Stimulated activated naive CD8-positive, alpha-beta T cell treated with anti-CD3 and anti-CD28 coated beads, Interleukin-15, amount 100 ng/mL, for 72 hours (primary cell): ENCODE measurements around the gene MRPL41.
"Not testable (repeated sequence)": the region's sequence is repeated elsewhere in the genome, so short reads cannot be mapped to it uniquely, and the experiment has no call there.

Source experiments
- ATAC-seq: fragments of 150-1000 bp; cut with Tn5 transposase; 2 replicates; pipeline ENCODE4 v1.10.0; 2021; ENCODE audit warnings: mild to moderate bottlenecking, moderate library complexity
- DNase-seq, 2 donors: peaks; one replicate each; pipeline ENCODE4 v3.0.0; 2021 to 2022
- H3K27ac Mint-ChIP-seq, 2 donors: one replicate each; pipeline ENCODE4 v1.8.0; 2022; ENCODE audit warnings: mild to moderate bottlenecking in 2 of 2, mixed read lengths in 2 of 2, moderate library complexity in 2 of 2
- H3K27me3 Mint-ChIP-seq: one replicate; pipeline ENCODE4 v1.8.0; 2022; ENCODE audit warnings: mixed read lengths
- H3K4me1 Mint-ChIP-seq: one replicate; pipeline ENCODE4 v1.8.0; 2022; ENCODE audit warnings: mild to moderate bottlenecking, mixed read lengths
- H3K4me3 Mint-ChIP-seq, 2 donors: one replicate each; pipeline ENCODE4 v1.8.0; 2022; ENCODE audit warnings: mild to moderate bottlenecking in 2 of 2, mixed read lengths in 2 of 2, moderate library complexity in 1 of 2
- H3K9me3 Mint-ChIP-seq, 2 donors: one replicate each; pipeline ENCODE4 v1.8.0; 2022; ENCODE audit warnings: mixed read lengths in 2 of 2

MRPL41 gene

GRCh38 chr9:137551264-137552021 is at the start of gene MRPL41:
Gene MRPL41, plus strand, starts transcription at chr9:137551879. Its CDS starts 203 bp downstream, at chr9:137552082.
- Mint-ChIP-seq H3K27ac (peak within 1 kb of the TSS; percentile 65 to 87), H3K27me3 (no peaks in the 10 kb centered on the region), H3K4me1 (peaks cover 32% of the 10 kb centered on the region)

GRCh38 chr9:137502008-137502911 is 49.4 kb upstream of the MRPL41 start:
- peaks cover 0 to 12% of the 10 kb centered on the region in 2 donors for H3K9me3 Mint-ChIP-seq
- peaks cover 10% of the 10 kb centered on the region for H3K4me1 Mint-ChIP-seq
- no peaks in the 10 kb centered on the region for H3K27me3 Mint-ChIP-seq
- ATAC-seq (no peak), DNase-seq (no peak)
- peak overlapping the region in 1 of 2 donors; percentile 35 for H3K4me3 Mint-ChIP-seq
- H3K27ac Mint-ChIP-seq: peak overlapping the region; percentile 19 to 95

More at GRCh38 chr9:137551264-137552021, at the start of gene MRPL41:
- DNase-seq (peak; percentile 81 to 90), ATAC-seq (peak; percentile 95)
- no peaks in the 10 kb centered on the region for H3K9me3 Mint-ChIP-seq
- H3K4me3 Mint-ChIP-seq: peak within 1 kb of the TSS; percentile 84 to 91

- H3K4me1 Mint-ChIP-seq: peaks cover 10% of the 10 kb centered on the region
- H3K9me3 Mint-ChIP-seq: peaks cover 0 to 12% of the 10 kb centered on the region in 2 donors
- ATAC-seq (peak; percentile 57), DNase-seq (no peak)
- H3K27me3 Mint-ChIP-seq: no peaks in the 10 kb centered on the region
- H3K4me3 Mint-ChIP-seq: no peak overlapping the region
- H3K27ac Mint-ChIP-seq: no peak overlapping the region
These were observed 47.3 kb upstream of the MRPL41 start for GRCh38 chr9:137504432-137504777.

DNA sequence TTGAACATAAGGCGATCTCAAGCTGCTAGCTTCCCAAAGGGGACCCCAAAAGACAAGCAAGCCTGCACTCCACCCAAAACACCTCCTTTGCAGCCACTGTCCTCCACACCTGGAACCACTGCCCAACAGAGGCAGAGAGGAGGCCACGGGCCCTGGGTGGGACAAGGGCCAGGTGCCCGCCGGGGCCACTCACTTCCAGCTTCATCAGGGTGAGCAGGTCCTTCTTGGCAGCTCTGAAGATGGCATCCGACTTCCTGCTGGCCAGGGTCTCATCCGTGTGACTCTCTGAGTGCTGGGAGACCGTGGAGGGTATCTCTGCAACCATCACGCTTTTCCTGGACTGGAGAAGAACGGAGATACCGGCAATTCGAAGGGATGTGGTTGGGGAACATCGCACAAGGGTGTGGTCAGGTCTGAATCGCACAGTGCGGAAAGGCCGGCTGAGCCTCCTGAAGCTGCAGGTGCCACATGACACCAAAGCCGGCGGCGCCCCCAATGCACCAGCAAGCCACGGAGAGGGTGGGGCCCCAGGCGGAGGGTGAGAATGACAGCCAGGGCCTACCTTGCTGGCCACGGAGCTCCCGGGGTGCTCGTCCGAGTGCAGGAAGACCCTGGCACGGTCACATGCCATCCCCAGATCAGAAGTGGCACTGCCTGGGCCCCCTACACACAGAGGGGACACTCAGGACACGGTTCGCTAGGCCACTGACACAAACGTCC is 46.1 kb upstream of the MRPL41 start:
- H3K27ac Mint-ChIP-seq: no peak overlapping the region
- H3K9me3 Mint-ChIP-seq: peaks cover 0 to 12% of the 10 kb centered on the region in 2 donors
- H3K4me3 Mint-ChIP-seq: no peak overlapping the region
- DNase-seq: no peak
- no peaks in the 10 kb centered on the region for H3K27me3 Mint-ChIP-seq
- ATAC-seq: no peak
- peaks cover 10% of the 10 kb centered on the region for H3K4me1 Mint-ChIP-seq

GRCh38 chr9:137506274-137506673 is 45.4 kb upstream of the MRPL41 start:
- no peak for DNase-seq
- peaks cover 0 to 12% of the 10 kb centered on the region in 2 donors for H3K9me3 Mint-ChIP-seq
- peaks cover 10% of the 10 kb centered on the region for H3K4me1 Mint-ChIP-seq

DNA sequence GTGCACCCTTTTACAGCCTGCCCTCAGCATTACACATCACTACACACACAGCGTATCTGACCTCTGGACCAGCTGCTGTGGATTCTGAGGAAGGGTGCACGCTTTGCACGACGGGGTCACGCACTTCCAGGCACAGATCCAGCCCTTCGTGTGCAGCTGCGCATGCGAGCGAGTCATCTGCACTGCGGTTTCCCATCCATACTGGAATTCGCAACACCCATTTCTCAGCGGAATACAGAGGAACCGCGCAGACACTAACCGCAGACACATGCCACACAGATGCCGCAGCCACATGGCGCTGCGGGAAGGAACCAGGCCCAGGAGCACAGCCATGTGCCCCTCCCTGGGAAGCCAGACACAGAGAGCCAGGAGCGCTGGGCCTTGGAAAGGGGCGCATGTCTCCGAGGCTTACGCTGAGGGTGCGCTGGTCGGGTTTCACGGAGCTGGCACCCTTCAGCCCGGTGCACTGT is 44.9 kb upstream of the MRPL41 start:
- peaks cover 8% of the 10 kb centered on the region for H3K4me1 Mint-ChIP-seq
- DNase-seq (no peak), ATAC-seq (no peak)
- no peaks in the 10 kb centered on the region for H3K27me3 Mint-ChIP-seq
- no peak overlapping the region for H3K27ac Mint-ChIP-seq
- peaks cover 0 to 10% of the 10 kb centered on the region in 2 donors for H3K9me3 Mint-ChIP-seq
- H3K4me3 Mint-ChIP-seq: no peak overlapping the region

More at GRCh38 chr9:137506274-137506673, 45.4 kb upstream of the MRPL41 start:
- H3K27me3 Mint-ChIP-seq: no peaks in the 10 kb centered on the region
- H3K27ac Mint-ChIP-seq: peak overlapping the region in 1 of 2 donors; percentile 57
- ATAC-seq: no peak
- no peak overlapping the region for H3K4me3 Mint-ChIP-seq

DNA sequence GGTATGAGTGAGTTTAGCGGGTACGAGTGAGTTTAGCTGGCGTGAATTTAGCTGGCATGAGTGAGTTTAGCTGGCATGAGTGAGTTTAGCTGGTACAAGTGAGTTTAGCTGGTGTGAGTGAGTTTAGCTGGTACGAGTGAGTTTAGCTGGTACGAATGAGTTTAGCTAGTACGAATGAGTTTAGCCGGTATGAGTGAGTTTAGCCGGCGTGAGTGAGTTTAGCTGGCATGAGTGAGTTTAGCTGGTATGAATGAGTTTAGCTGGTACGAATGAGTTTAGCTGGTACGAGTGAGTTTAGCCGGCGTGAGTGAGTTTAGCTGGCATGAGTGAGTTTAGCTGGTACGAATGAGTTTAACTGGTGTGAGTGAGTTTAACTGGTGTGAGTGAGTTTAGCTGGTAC is 42.5 kb upstream of the MRPL41 start:
- H3K4me1 Mint-ChIP-seq: peaks cover 8% of the 10 kb centered on the region
- H3K27me3 Mint-ChIP-seq: no peaks in the 10 kb centered on the region
- ATAC-seq (no peak), DNase-seq (no peak)
- H3K27ac Mint-ChIP-seq: no peak overlapping the region
- H3K4me3 Mint-ChIP-seq: no peak overlapping the region
- no peaks in the 10 kb centered on the region for H3K9me3 Mint-ChIP-seq

DNA sequence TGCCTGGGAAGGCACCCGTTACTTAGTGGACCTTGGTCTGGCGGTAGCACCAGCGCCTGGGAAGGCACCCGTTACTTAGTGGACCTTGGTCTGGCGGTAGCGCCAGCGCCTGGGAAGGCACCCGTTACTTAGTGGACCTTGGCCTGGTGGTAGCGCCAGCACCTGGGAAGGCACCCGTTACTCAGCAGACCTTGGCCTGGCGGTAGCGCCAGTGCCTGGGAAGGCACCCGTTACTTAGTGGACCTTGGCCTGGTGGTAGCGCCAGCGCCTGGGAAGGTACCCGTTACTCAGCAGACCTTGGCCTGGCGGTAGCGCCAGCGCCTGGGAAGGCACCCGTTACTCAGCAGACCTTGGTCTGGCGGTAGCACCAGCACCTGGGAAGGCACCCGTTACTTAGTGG is 40.6 kb upstream of the MRPL41 start:
- H3K9me3 Mint-ChIP-seq, H3K4me3 Mint-ChIP-seq, DNase-seq, H3K27me3 Mint-ChIP-seq, H3K4me1 Mint-ChIP-seq, ATAC-seq, H3K27ac Mint-ChIP-seq: not testable (repeated sequence)

GRCh38 chr9:137511758-137512463 is 39.8 kb upstream of the MRPL41 start:
- no peaks in the 10 kb centered on the region for H3K9me3 Mint-ChIP-seq
- H3K4me1 Mint-ChIP-seq: peaks cover 8% of the 10 kb centered on the region
- H3K27ac Mint-ChIP-seq: no peak overlapping the region
- ATAC-seq (no peak), DNase-seq (no peak)
- H3K4me3 Mint-ChIP-seq: no peak overlapping the region
- H3K27me3 Mint-ChIP-seq: no peaks in the 10 kb centered on the region

- not testable (repeated sequence) for DNase-seq, ATAC-seq, H3K9me3 Mint-ChIP-seq, H3K4me1 Mint-ChIP-seq, H3K27me3 Mint-ChIP-seq, H3K4me3 Mint-ChIP-seq, H3K27ac Mint-ChIP-seq
These were observed 38.5 kb upstream of the MRPL41 start for GRCh38 chr9:137513136-137513535.

GRCh38 chr9:137513801-137514570 is 37.7 kb upstream of the MRPL41 start:
- not testable (repeated sequence) for ATAC-seq

DNA sequence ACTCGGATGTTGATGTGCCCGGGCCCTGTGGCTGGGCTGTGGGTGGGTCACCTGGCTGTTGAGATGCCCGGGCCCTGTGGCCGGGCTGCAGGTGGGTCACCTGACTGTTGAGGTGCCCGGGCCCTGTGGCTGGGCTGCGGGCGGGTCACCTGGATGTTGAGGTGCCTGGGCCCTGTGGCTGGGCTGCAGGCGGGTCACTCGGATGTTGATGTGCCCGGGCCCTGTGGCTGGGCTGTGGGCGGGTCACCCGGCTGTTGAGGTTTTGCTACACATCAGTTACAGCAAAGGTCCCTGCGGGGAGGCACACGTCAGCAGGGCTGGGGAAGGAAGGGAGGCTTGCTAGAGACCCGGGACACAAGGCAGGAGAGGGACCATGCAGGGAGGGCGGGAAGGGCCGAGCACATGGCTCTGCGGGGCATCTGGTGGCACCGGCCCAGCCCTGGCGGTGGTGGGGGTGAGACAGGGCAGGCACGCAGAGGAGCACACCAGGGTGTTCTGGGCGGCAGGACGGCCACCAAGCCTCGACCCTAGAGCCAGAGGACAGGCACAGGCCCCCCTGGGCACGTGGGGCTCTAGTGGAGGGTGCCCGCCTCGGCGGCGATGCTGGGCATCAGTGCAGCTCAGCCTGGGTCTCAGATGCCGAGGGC is 36.9 kb upstream of the MRPL41 start:
- DNase-seq (no peak), ATAC-seq (peak; percentile 39)
- Mint-ChIP-seq H3K9me3 (no peaks in the 10 kb centered on the region), H3K27me3 (no peaks in the 10 kb centered on the region), H3K27ac (no peak overlapping the region), H3K4me1 (peaks cover 8% of the 10 kb centered on the region), H3K4me3 (no peak overlapping the region)

More at GRCh38 chr9:137513801-137514570, 37.7 kb upstream of the MRPL41 start:
- H3K4me1 Mint-ChIP-seq, H3K27me3 Mint-ChIP-seq, H3K4me3 Mint-ChIP-seq, H3K9me3 Mint-ChIP-seq, DNase-seq: not testable (repeated sequence)
- peak overlapping the region in 1 of 2 donors; percentile 36 for H3K27ac Mint-ChIP-seq

DNA sequence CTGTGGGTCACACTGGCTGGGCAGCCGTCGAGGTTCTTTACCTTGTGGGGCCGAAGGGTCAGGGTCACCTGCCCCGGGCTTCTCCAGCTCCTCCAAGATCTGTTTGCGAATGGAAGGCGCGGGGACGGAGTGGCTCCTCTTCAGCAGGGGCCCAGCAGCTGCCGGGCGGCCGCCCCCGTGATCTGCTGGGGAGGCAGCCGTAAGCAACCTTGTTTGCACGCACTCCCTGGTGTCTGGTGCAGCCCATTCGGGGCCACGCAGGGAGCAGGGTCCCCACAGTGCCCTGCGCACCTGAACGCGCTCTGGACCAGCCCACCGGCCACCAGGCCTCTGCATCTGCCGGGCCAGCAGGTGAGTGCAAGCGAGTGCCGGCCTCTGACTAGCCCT is 36.3 kb upstream of the MRPL41 start:
- peak; percentile 35 for ATAC-seq
- H3K27me3 Mint-ChIP-seq: no peaks in the 10 kb centered on the region
- no peak overlapping the region for H3K4me3 Mint-ChIP-seq
- no peaks in the 10 kb centered on the region for H3K9me3 Mint-ChIP-seq
- H3K27ac Mint-ChIP-seq: no peak overlapping the region
- H3K4me1 Mint-ChIP-seq: peaks cover 8% of the 10 kb centered on the region
- no peak for DNase-seq
